Parathyroid adenoma (tissue), 2 donors: ENCODE results near the gene HPD.
A peak's percentile ranks its signal among the peaks of the same experiment; 100 is the strongest.

Experiments
- H2AFZ ChIP-seq: fragments of 300-600 bp; sonication (generic); one replicate; pipeline ENCODE4 v1.7.0; 2017; ENCODE audit warnings: antibody characterized with exemption, mild to moderate bottlenecking
- H3K27ac ChIP-seq: fragments of 300-600 bp; sonication (generic); one replicate; pipeline ENCODE4 v1.7.0; 2017
- H3K27me3 ChIP-seq: fragments of 300-600 bp; sonication (generic); one replicate; pipeline ENCODE4 v1.7.0; 2017; ENCODE audit warnings: low read length; ENCODE audit not compliant: control insufficient read depth, insufficient read depth
- H3K36me3 ChIP-seq: fragments of 300-600 bp; sonication (generic); one replicate; pipeline ENCODE4 v1.7.0; 2017; ENCODE audit warnings: low read length; ENCODE audit not compliant: control insufficient read depth, insufficient read depth
- H3K4me1 ChIP-seq: fragments of 300-600 bp; sonication (generic); one replicate; pipeline ENCODE4 v1.7.0; 2017; ENCODE audit warnings: control low read depth
- H3K4me2 ChIP-seq: fragments of 300-600 bp; sonication (generic); one replicate; pipeline ENCODE4 v1.7.0; 2017; ENCODE audit warnings: low read length
- H3K4me3 ChIP-seq: fragments of 300-600 bp; sonication (generic); one replicate; pipeline ENCODE4 v1.7.0; 2017; ENCODE audit warnings: low read depth, low read length
- H3K79me2 ChIP-seq: fragments of 300-600 bp; sonication (generic); one replicate; pipeline ENCODE4 v1.7.0; 2017; ENCODE audit warnings: control low read depth
- H3K9ac ChIP-seq: fragments of 300-600 bp; sonication (generic); one replicate; pipeline ENCODE4 v1.7.0; 2017; ENCODE audit warnings: mild to moderate bottlenecking
- H3K9me3 ChIP-seq: fragments of 300-600 bp; sonication (generic); one replicate; pipeline ENCODE4 v1.7.0; 2017; ENCODE audit warnings: low read length; ENCODE audit not compliant: control insufficient read depth
- TF ChIP-seq, protein P1 (sequence below): fragments of 300-600 bp; sonication (generic); IDR thresholded peaks from one replicate; pipeline ENCODE4 v1.7.0; 2017; ENCODE audit warnings: antibody characterized with exemption, mild to moderate bottlenecking
- donor health status: primary hyperparathyroidism.

The HPD gene

DNA sequence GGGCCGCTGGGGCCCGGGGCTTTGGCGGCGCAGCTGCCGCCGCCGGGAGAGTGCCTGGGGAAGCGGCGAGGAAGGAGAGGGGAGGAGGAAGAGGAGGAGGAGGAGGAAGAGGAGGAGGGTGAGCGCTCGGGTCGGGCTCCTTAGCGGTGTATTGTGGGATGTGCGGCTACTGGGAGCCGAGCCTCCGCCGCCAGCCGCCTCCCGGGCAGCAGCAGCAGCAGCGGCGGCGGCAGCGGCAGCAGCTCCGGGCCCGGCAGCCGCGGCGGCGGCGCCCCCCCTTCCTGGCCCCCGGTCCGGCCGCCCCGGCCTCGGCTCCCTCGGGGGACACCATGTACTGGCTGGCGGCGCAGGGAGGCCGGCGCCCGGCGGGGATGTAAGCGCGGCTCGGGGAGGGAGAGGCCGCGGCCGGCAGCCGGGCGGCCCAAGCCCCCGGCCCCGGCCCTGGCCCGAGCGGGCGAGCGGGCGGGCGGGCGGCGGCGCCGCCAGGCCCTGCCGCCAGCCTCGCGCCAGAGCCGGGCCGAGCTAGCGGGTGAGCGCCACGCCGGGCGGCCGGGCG, 54.7 kb downstream of the HPD start, which contains the start of gene SETD1B:
Gene SETD1B (plus strand): TSS at position 149 of the 556 bp plus-strand sequence. CDS start 729 bp downstream, outside the sequence.
- peaks cover 13% of the 10 kb centered on the region for H3K4me1 ChIP-seq
- TF ChIP-seq, protein P1, sequence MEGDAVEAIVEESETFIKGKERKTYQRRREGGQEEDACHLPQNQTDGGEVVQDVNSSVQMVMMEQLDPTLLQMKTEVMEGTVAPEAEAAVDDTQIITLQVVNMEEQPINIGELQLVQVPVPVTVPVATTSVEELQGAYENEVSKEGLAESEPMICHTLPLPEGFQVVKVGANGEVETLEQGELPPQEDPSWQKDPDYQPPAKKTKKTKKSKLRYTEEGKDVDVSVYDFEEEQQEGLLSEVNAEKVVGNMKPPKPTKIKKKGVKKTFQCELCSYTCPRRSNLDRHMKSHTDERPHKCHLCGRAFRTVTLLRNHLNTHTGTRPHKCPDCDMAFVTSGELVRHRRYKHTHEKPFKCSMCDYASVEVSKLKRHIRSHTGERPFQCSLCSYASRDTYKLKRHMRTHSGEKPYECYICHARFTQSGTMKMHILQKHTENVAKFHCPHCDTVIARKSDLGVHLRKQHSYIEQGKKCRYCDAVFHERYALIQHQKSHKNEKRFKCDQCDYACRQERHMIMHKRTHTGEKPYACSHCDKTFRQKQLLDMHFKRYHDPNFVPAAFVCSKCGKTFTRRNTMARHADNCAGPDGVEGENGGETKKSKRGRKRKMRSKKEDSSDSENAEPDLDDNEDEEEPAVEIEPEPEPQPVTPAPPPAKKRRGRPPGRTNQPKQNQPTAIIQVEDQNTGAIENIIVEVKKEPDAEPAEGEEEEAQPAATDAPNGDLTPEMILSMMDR, result no peak
- H3K27me3 ChIP-seq, result no peaks in the 10 kb centered on the region
- peak within 1 kb of the TSS; percentile 99 for H3K4me2 ChIP-seq
- H2AFZ ChIP-seq, result peak within 1 kb of the TSS; percentile 86
- no peaks in the 10 kb centered on the region for H3K9me3 ChIP-seq
- peak within 1 kb of the TSS; percentile 88 for H3K9ac ChIP-seq
- H3K4me3 ChIP-seq, result peak within 1 kb of the TSS; percentile 95
- peaks cover 27% of the 10 kb centered on the region for H3K79me2 ChIP-seq
- no peaks in the 10 kb centered on the region for H3K36me3 ChIP-seq
- H3K27ac ChIP-seq, result peak within 1 kb of the TSS; percentile 100

DNA sequence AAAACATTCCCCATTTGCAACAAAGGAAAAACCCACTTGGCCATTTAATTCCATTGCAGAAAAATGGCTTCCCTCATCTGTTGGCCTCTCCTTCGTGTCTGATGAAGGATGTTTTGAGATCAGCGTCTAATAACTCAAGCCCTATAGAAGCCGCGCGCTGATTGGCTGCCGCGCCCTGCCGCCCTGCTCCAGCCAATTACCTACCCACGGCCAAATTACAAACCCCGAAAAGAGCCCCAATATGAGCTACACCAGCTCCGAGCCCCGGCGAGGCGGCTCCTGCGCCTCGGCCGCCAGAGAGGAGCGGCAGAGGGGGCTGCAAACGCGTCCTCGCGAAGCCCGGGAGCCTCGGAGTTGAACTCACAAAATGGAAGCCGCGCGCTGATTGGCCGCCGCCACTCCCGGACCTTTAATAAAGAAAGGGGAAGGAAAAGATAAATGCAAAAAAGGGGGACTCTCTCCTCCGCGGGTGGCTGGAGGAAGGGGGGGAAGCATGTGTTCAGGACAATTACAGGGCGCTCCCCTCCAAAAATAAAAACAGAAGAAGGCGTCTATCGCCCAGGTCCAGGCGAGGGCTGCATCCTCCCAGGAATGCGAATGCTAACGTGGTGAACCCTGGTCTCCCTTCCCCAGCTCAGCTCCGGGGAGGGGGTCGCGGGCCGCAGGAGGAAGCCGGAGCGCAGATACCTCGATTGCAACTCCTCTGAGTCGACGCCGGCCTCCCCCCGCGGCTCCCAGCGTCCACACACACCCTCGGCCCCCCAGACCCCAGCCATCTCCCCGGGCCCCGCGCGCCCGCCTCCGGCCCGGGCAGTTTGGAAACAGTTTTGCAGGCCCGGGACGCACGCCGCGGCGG, 55.6 kb downstream of the HPD start:
- Histone ChIP-seq H3K27me3 (no peaks in the 10 kb centered on the region), H3K9ac (peak overlapping the region; percentile 88), H2AFZ (peak overlapping the region; percentile 86), H3K27ac (peak overlapping the region; percentile 100), H3K4me2 (peak overlapping the region; percentile 99), H3K36me3 (no peaks in the 10 kb centered on the region), H3K4me3 (peak overlapping the region; percentile 95), H3K79me2 (peaks cover 24% of the 10 kb centered on the region), H3K4me1 (peaks cover 22% of the 10 kb centered on the region), H3K9me3 (no peaks in the 10 kb centered on the region)
- TF ChIP-seq, protein P1, result peak; percentile 20

DNA sequence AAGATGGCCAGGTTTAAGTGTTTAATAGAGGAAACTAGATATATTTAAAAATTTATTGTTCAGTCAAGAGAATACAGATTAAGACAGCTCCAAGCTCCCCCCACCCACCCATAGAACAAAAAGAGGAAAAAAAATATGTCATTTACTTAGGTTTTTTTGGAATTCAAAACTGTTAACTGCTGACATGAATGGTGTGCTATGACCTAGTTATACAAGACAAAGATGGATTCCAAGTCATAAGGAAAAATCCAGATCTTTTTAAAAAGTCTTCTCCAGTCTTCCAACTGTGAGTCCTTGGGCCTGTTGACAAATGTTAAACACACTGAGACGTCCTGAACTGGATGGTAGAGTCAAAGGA, 56.2 kb downstream of the HPD start:
- Histone ChIP-seq H3K36me3 (no peaks in the 10 kb centered on the region), H3K4me1 (peaks cover 28% of the 10 kb centered on the region), H3K4me3 (peak overlapping the region; percentile 95), H3K79me2 (peaks cover 21% of the 10 kb centered on the region), H3K27ac (peak overlapping the region; percentile 100), H3K4me2 (peak overlapping the region; percentile 99), H3K27me3 (no peaks in the 10 kb centered on the region), H3K9ac (peak overlapping the region; percentile 88), H2AFZ (no peak overlapping the region), H3K9me3 (no peaks in the 10 kb centered on the region)
- TF ChIP-seq, protein P1, result no peak

DNA sequence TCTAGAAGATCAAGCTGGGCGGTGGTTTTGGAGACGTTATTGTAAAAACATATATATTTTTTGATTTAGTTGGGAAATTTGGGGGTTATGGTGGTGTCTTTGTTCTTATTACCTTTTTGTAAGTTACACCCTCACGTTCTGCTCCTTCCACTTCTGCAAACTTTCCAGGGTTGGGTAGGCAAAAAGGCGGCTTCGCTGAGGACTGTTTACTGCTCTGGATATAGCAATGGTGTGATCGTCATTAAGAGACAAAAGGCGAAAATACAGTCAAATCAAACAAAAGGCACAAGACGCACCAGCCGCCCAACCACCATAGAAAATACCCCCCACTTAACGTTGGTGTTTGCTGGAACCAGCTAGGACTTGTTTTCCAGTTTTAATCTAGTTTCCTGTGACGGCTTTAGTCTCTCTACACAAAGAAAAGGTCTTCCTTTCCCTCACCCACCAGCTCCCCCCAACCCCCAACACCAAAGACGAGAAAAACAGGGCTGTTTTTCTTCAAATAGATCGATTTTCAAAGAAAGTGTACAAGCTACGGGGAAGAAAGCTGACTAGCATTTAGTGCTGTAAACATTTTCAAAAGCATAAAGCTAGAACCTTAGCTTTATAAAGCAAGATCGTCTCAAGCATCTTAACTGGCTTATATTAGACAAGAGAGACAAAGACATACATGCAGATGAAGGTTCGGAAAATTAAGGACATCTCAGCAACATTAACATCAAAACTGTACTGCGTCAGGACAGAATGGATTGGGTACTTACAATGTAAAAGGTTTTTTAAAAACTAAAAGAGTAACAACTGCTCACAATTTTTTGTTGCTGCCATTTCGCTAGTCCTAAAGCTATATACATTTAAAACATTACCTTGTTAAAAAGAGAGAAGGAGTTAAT, 56.8 kb downstream of the HPD start:
- Histone ChIP-seq H3K9ac (peak overlapping the region; percentile 88), H3K27ac (peak overlapping the region; percentile 100), H3K9me3 (no peaks in the 10 kb centered on the region), H3K4me1 (peaks cover 28% of the 10 kb centered on the region), H2AFZ (peak overlapping the region; percentile 42), H3K4me3 (peak overlapping the region; percentile 95), H3K79me2 (peaks cover 17% of the 10 kb centered on the region), H3K27me3 (no peaks in the 10 kb centered on the region), H3K4me2 (peak overlapping the region; percentile 99), H3K36me3 (no peaks in the 10 kb centered on the region)
- TF ChIP-seq, protein P1, result no peak
